ENCODE measurements around the gene CFAP107. TPM values are rescaled to one million over a fixed set of nuclear protein-coding genes. Genes with fewer than 3 reads are reported as not detected.
"Not testable (repeated sequence)": the region's sequence is repeated elsewhere in the genome, so short reads cannot be mapped to it uniquely, and the experiment has no call there.

The CFAP107 gene
- total and polyA plus RNA-seq, 11 donors = not detected

GRCh38 chr1:12728391-12728790 lies 17.6 kb upstream of the CFAP107 start:
- Histone ChIP-seq H3K36me3 (no peaks in the 10 kb centered on the region), H3K27ac (no peak overlapping the region), H3K4me1 (no peaks in the 10 kb centered on the region), H3K27me3 (peaks cover 0 to 15% (median 0%) of the 10 kb centered on the region in 9 donors), H3K4me3 (no peak overlapping the region), H3K9me3 (peaks cover 0 to 41% (median 17%) of the 10 kb centered on the region in 12 donors)
- DNase-seq (no peak), ATAC-seq (no peak)
- intact Hi-C loops (cut with DNase I) = no loop called here
- 66 to 88% (median 83%) methylated on average over 2 of the region's 2 CpGs for WGBS, 4 donors
- no peak for TF ChIP-seq POLR2A (IDR thresholded peaks at IDR 0.05)

GRCh38 chr1:12730156-12730555 lies 15.8 kb upstream of the CFAP107 start:
- WGBS, 4 donors = 79 to 90% (median 89%) methylated on average over 1 of the region's 1 CpG
- no peak for DNase-seq
- Histone ChIP-seq H3K4me1 (no peaks in the 10 kb centered on the region), H3K27ac (no peak overlapping the region), H3K36me3 (no peaks in the 10 kb centered on the region), H3K27me3 (peaks cover 0 to 27% (median 0%) of the 10 kb centered on the region in 9 donors), H3K9me3 (peaks cover 0 to 41% (median 17%) of the 10 kb centered on the region in 12 donors), H3K4me3 (no peak overlapping the region)
- ATAC-seq = no peak
- intact Hi-C loops (cut with DNase I) = no loop called here
- TF ChIP-seq CTCF (IDR thresholded peaks at IDR 0.05) (no peak), POLR2A (IDR thresholded peaks at IDR 0.05) (no peak)

GRCh38 chr1:12731084-12731483 lies 14.9 kb upstream of the CFAP107 start:
- DNase-seq; H3K4me3 ChIP-seq; ATAC-seq; H3K36me3 ChIP-seq; H3K27ac ChIP-seq; intact Hi-C loops (cut with DNase I); H3K4me1 ChIP-seq: not testable (repeated sequence)
- Histone ChIP-seq H3K27me3 (peaks cover 0 to 28% (median 0%) of the 10 kb centered on the region in 9 donors), H3K9me3 (peaks cover 0 to 41% (median 18%) of the 10 kb centered on the region in 12 donors)
- 56 to 71% (median 61%) methylated on average over 2 of the region's 2 CpGs for WGBS, 4 donors

GRCh38 chr1:12734651-12735050 lies 11.3 kb upstream of the CFAP107 start:
- intact Hi-C loops (cut with DNase I) = no loop called here
- Histone ChIP-seq H3K27ac (no peak overlapping the region), H3K9me3 (peaks cover 0 to 41% (median 14%) of the 10 kb centered on the region in 12 donors), H3K36me3 (no peaks in the 10 kb centered on the region), H3K4me3 (no peak overlapping the region), H3K4me1 (no peaks in the 10 kb centered on the region), H3K27me3 (peaks cover 0 to 21% (median 0%) of the 10 kb centered on the region in 9 donors)
- ATAC-seq = no peak
- no peak for TF ChIP-seq POLR2A (IDR thresholded peaks at IDR 0.05)
- TF ChIP-seq CTCF (IDR thresholded peaks at IDR 0.05) = no peak
- no peak for DNase-seq
- WGBS, 4 donors = 64 to 76% (median 70%) methylated on average over 3 of the region's 3 CpGs

- TF ChIP-seq CTCF (IDR thresholded peaks at IDR 0.05) = no peak
- no peaks in the 10 kb centered on the region for H3K36me3 ChIP-seq
- DNase-seq (no peak), ATAC-seq (no peak)
- H3K4me3 ChIP-seq = no peak overlapping the region
- no peak overlapping the region for H3K27ac ChIP-seq
- H3K9me3 ChIP-seq = peaks cover 0 to 13% (median 2%) of the 10 kb centered on the region in 12 donors
- 90 to 96% (median 94%) methylated on average over 1 of the region's 1 CpG for WGBS, 4 donors
- intact Hi-C loops (cut with DNase I) = no loop called here
- no peaks in the 10 kb centered on the region for H3K4me1 ChIP-seq
- peaks cover 0 to 18% (median 0%) of the 10 kb centered on the region in 9 donors for H3K27me3 ChIP-seq
Measured at GRCh38 chr1:12738934-12739333, 7.1 kb upstream of the CFAP107 start.
